Fibroblast of skin of left quadriceps (primary cell): ENCODE results near the gene OXNAD1.

ENCODE experiments used
- DNase-seq, 2 experiments: peaks; one replicate each; pipeline ENCODE4 v3.0.0-alpha.2; 2013; ENCODE audit warnings: low read depth in 2 of 2

Gene OXNAD1

DNA sequence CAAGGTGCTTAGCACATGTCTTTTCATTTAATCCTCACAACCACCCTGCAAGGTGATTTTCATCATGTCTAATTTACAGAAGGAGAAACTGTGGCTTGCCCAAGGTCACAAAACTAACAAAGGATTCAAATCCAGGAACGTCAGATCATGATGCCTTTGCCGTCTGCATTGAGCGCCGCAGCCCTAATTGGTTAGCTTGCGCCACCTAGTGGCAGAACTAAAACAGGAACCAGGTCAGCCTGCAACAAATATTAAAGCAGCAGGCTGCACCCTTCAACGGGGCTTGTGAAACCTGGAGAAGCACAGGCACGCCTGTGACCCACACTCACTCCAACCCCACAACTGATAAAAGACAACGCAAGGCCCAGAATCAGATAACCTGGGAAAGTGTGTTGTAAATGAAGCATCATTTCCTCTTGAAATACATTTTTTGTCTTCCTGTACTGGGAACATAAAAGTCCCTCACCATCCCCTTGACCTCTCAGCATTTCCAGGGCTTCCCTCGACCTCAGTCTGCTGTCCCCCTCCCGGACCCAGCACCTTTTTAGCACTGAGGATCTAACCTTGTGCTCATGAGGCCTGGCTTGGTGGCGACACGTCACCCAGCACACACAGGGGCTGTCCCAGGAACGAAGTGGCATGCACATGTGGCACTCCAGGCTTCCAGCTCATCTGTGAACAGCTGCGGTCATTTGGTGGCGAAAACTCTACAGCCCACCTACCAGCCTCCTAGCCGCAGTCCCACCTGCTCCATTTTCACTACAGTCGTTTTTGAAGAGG, 17.5 kb upstream of the OXNAD1 start:
- DNase-seq = peak; percentile 68 to 74

DNA sequence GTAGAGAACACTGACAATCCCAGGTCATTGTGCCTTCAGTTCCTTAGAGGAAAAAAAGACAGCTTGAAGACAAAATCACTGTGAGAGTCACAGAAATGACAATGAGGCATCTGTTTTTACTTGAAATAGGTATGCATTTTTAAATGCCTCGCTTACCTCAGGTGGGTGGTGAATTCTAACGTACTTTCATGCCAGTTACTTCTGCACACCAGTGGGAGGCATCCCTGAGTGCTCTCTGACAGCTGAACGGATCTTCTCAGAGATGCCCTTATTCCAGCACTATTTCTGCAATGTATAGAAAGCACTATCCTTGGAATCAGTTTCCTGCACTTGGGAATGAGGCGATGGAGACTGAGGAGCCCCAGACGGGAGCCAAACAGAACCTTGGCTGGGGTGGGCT, 16.5 kb upstream of the OXNAD1 start:
- no peak for DNase-seq

GRCh38 chr3:16249336-16249735, 15.7 kb upstream of the OXNAD1 start:
- no peak for DNase-seq

DNA sequence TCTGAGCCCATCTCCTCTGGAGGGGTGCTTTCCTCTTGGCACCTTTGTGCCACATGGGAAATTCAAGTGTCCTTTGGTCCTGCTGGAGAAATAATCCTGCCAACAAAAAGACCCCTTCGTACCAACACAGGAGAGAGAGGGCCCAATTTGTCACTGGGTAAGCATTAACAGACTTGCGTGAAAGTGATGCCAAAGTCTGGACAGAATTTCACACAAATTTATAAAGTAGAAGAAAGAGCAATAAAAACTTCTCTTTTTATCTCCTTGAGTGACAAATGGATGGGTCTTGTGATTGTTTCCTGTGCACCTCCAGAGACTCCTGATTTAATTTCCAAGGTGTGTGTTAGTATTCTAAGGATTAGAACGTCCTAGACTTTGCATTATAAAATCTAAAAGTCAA, 15.1 kb upstream of the OXNAD1 start:
- DNase-seq = no peak

- no peak for DNase-seq
Measured at GRCh38 chr3:16251316-16252085, 13.5 kb upstream of the OXNAD1 start.

GRCh38 chr3:16252243-16252978, 12.6 kb upstream of the OXNAD1 start:
- DNase-seq = no peak

GRCh38 chr3:16252988-16253387, 12.0 kb upstream of the OXNAD1 start:
- DNase-seq = no peak

- DNase-seq = no peak
Measured at GRCh38 chr3:16253601-16254000, 11.4 kb upstream of the OXNAD1 start.

DNA sequence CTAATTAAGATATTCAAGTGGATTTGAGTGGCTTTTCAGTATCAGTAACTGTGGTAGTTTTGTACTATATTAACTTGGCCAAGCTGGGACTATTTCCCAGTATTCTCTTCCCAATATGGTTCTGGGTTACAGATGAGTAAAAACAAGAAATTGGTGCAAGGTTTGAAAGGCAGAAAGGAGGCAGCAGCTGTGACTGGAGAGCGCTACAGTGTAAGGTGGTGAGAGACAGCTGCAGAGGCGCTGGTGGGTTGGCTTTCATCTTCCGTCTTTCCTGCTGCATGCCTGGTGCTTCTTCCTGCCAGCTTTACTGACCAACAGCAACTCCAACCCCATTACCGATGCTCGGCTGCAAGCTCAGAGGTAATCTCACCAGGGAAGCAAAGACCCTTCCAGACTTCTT, 10.1 kb upstream of the OXNAD1 start:
- no peak for DNase-seq

GRCh38 chr3:16255326-16255725, 9.7 kb upstream of the OXNAD1 start:
- no peak for DNase-seq

DNA sequence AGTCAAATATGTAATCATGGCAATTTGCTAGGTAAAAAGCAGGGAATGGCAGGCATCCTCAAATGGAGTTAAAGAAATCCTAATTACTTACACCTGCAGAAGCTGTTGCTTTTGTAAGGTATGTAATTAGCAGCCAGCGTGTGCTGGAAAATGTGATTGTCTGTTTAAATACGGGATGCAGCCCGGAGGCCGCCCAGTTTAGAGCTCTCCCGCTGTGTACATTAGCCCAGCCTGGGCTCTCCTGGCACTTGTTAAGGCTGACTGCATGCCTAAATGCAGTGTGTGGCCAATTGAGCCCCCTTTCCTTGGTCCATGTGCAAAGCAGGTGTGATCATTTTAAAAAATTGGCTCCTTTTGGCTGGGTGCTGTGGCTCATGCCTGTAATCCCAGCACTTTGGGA, 9.3 kb upstream of the OXNAD1 start:
- DNase-seq = no peak

- DNase-seq = no peak
Measured at GRCh38 chr3:16257309-16257708, 7.7 kb upstream of the OXNAD1 start.

DNA sequence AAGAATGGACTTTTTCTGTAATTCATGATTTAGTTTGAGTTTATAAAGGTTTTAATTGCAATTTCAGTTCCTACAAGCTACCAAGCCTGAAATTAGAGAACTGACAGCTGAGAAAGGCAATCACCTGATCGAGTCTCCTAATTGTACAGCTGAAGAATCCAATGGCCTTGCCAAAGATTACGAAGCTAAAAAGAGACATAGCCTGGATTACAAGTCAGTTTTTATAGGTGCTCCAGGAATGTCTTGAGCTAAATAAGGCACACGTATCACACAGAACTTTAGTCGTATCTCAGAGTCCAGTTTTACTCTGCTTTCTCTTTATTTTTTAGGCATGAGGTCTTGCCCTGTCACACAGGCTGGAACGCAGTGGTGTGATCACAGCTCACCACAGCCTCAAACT, 6.8 kb upstream of the OXNAD1 start:
- no peak for DNase-seq

DNA sequence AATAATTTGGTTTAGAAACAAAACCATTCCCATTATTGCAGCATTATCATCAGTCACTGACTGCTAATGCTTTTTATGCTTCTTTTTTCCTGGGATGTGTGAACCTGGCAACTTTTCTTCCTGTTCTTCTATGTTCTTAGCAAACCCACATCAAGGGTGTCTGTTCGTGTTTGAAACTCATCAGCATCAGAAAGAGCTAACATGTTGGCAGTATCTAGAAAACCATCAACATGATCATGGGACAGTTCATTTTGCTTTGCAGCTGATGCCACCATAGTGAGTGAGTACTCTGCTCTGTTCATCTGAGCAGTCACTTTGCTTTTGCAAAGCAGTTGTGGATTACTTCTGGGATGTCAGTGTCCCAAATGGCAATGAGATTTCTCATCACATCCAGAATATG, 6.1 kb upstream of the OXNAD1 start:
- DNase-seq = no peak

DNA sequence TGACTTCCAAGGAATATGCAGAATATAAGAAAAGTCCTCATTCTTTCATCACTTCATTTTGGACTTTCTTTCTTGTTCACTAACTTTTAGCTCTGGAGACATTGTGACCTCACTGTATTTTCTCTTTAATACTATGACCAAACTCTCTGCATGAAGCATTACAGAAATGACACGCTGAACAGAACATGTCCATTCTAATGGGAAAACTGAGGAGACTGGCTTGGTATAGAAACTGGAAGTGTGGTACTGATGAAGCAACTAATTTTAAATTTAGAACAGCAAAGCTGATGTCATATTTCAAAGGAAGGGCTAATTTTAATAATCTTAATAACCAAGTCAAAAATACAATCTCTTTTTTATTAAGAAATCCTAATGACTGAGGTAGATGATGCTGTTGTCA, 5.0 kb upstream of the OXNAD1 start:
- no peak for DNase-seq

DNA sequence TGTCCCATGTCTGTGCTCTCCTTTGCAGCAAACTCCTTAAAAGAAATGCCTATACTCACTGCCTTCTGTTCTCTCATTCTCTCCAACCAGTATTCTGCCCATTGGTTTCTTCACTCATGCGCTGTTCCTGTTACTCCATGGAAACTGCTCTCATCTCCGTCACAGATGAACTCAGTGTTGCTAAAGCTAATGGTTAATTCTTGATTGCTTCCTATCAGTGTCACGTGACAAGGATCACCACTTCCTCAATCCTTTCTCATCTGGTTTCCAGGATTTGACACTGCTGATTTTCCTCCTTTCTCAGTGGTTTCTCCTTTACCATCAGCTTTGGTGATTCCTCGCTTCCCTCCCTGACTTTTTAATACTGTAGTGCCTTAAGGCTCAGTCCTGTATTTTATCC, 2.8 kb upstream of the OXNAD1 start:
- DNase-seq = no peak

GRCh38 chr3:16264174-16264707, 771 bp upstream of the OXNAD1 start:
- DNase-seq = no peak

- no peak for DNase-seq
Measured at GRCh38 chr3:16265455-16265786, 409 bp downstream of the OXNAD1 start.

- no peak for DNase-seq
Measured at GRCh38 chr3:16266714-16267113, 1.7 kb downstream of the OXNAD1 start.

DNA sequence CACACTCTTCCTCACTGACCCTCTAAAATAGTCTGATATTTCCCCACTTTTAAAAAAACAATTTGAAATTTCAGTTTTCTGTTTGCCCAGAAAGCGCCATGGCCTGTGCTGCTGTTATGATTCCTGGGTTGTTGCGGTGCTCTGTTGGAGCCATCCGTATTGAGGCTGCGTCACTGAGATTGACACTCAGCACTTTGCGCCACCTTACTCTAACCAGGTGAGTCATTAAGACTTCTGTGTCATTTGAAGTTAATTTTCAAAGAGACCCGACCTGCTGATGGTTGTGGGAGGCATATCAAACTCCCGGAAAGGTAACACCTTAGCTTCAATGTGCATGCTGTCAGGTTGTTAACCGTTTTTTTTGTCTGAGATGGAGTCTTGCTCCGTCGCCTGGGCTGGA, 5.8 kb downstream of the OXNAD1 start:
- DNase-seq = no peak

DNA sequence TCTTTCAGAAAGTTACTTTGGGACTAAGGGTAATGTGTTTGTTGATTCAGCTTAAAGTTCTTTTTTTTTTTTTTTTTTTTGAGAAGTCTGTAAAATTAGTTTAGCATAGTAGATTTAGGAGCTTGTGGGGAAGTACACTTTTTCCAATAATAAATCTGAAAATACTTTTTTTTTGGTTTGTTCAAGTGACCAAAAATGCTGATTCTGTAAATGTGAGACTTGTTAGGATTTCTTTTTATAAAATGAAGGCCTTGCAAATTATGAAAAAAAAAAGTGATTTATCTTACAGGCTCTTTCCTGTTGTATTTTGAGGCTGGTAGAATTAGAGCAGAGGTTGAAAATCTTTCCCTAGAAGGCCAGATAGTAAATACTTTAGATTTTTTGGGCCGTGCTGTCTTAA, 7.6 kb downstream of the OXNAD1 start:
- DNase-seq = no peak

DNA sequence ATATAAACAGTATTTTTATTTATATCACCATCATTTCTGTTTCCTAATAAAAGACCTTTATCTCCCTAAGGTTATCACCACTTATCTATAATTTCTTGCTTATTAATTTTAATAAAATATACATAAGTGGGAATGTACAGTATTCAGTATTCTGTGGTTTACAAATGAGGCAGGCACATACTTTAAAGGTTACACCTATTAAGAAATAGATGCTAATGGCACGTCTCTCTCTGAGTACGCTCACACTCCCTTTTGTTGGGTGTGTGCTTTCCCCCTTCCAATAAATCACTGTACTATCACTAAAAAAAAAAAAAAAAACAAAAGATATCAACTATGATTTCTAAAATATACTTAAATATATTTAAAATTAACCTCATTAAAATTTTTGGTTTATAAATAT, 8.9 kb downstream of the OXNAD1 start:
- no peak for DNase-seq

- DNase-seq = no peak
Measured at GRCh38 chr3:16277471-16277870, 12.5 kb downstream of the OXNAD1 start.
